ENCODE results near the gene MYO1H. TPM values are rescaled to one million over a fixed set of nuclear protein-coding genes. Genes with fewer than 3 reads are reported as not detected.

The MYO1H gene
- total RNA-seq, 4 donors from 2014 or later = 0.17 to 0.57 TPM; not detected in 2

GRCh38 chr12:109330282-109331230 lies 17.1 kb upstream of the MYO1H start:
- no peak for TF ChIP-seq CTCF (IDR thresholded peaks at IDR 0.05; ENCODE audit: low read depth)

- no peak for TF ChIP-seq CTCF (IDR thresholded peaks at IDR 0.05; ENCODE audit: low read depth)
These were observed 16.3 kb upstream of the MYO1H start for GRCh38 chr12:109331301-109331952.

GRCh38 chr12:109334887-109335286 lies 12.8 kb upstream of the MYO1H start:
- no peak for TF ChIP-seq CTCF (IDR thresholded peaks at IDR 0.05; ENCODE audit: low read depth)

GRCh38 chr12:109336593-109336992 lies 11.1 kb upstream of the MYO1H start:
- no peak for TF ChIP-seq CTCF (IDR thresholded peaks at IDR 0.05; ENCODE audit: low read depth)

GRCh38 chr12:109343677-109344076 lies 4.0 kb upstream of the MYO1H start:
- TF ChIP-seq CTCF (IDR thresholded peaks at IDR 0.05; ENCODE audit: low read depth) = no peak

- TF ChIP-seq CTCF (IDR thresholded peaks at IDR 0.05; ENCODE audit: low read depth) = no peak
These were observed 2.3 kb upstream of the MYO1H start for GRCh38 chr12:109345428-109345827.

- TF ChIP-seq CTCF (IDR thresholded peaks at IDR 0.05; ENCODE audit: low read depth) = no peak
These were observed 780 bp upstream of the MYO1H start for GRCh38 chr12:109346920-109347319.

Data from subcutaneous adipose tissue (tissue), 4 donors.